Pulmonary artery endothelial cell (primary cell): ENCODE data around the gene LIG4. TPM values are rescaled to one million over a fixed set of nuclear protein-coding genes. Genes with fewer than 3 reads are reported as not detected.

Experiments
- DNase-seq: peaks from one replicate; pipeline ENCODE4 v3.0.0-alpha.2; 2011; ENCODE audit warnings: low read depth, low spot score
- total RNA-seq: library from RNA; depleted of rRNA; stranded (reverse); fragments of >200 nt; gene quantifications from 2 replicates; pipeline ENCODE4 v1.2.3, GENCODE V29; 2014

The LIG4 gene
- total RNA-seq, 1 donor from 2014 or later = 13.1 TPM

GRCh38 chr13:108194435-108194936 lies 20.9 kb downstream of the LIG4 start:
- no peak for DNase-seq

DNA sequence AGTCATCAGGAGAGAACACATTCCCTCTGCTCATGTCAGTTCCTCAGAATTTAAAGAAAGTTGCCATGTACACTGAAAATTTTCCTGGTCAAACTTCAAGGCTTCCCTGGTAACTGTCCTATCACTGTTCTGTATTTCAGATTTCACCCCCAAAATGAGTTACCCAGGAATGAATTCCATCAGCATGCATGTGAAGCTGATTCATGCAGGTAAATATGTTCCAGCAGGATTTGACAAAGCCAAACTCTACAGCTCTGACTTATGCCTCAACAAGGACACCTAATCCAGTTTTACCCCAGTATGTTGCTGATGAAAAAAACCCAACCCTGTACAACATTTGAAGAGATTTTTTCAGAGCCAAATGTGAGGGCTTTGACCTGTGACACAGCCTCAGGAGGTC lies 21.5 kb downstream of the LIG4 start:
- DNase-seq = no peak

DNA sequence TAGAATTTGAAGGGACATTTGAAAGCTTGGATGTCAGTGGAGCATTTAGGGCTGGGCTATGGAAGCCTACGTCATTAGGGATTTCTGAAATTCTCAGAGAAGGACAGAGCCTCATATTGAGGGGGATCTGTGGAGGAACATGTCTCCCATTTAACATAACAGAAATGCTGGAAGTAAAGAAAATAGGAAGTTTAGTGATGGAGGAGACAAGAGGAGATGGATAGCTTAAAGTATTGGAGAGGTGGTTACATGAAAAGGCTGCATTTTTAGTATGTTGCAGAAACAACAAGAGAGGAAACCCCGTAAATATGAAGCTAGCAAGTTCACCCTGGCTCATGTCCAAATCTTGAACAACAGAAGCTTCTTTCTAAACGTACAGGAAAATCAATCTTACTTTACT lies 24.4 kb downstream of the LIG4 start:
- no peak for DNase-seq

- DNase-seq = no peak
Observed at GRCh38 chr13:108188260-108188659, 27.1 kb downstream of the LIG4 start.

DNA sequence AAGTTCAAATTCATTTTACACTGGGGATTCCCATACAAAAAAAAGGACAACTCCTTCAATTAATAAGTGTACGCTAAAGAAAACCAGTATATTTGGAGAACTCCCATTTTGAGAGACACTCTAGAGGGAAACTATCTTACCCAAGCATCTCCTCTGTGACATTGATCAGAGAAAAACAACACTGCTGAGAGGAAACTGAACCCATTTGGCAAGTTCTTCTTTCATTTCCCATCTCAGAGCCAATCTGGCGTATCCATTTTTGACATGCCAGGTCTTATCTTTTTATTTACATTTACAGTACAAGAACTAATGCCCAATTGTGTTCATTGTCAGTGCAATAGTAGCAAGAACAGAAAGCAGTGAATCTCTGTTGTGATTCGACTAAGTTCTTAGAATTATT lies 30.1 kb downstream of the LIG4 start:
- DNase-seq = no peak

- no peak for DNase-seq
Observed at GRCh38 chr13:108182652-108183051, 32.7 kb downstream of the LIG4 start.

DNA sequence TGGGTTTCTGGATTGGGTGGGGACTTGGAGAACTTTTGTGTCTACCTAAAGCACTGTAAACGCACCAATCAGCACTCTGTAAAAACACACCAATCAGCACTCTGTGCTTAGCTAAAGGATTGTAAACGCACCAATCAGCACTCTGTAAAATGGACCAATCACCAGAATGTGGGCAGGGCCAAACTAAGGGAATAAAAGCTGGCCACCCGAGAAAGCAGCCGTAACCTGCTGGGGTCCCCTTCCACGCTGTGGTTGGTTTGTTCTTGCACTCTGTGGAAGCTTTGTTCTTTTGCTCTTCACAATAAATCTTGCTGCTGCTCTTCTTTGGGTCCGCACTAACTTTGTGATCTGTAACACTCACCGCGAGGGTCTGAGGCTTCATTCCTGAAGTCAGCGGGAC lies 37.3 kb downstream of the LIG4 start:
- no peak for DNase-seq

DNA sequence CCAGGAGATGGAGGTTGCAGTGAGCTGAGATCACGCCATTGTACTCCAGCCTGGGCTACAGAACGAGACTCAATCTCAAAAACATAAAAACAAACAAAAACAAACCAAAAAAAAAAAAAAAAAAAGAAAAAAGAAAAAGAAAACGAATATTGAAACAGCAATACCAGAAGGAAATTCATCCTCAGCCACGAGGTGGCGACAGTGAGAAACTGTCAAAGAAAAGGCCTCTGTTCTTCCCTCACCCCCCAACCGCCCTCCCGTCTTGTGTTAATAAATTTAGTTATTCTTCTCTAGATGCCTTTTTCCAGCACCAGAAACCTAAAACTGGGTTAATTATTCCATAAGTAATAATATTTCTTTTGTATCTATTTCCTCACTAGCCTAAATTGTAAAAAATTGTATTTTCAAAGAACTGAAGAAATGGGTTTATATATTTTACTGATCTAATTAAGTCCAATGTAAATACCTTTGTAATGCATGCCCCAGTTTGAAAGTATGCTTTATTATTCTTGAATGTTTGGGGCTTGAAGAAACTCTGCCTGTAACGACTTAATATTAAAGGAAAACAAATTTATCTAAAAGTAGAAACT lies 38.6 kb downstream of the LIG4 start:
- DNase-seq = no peak

DNA sequence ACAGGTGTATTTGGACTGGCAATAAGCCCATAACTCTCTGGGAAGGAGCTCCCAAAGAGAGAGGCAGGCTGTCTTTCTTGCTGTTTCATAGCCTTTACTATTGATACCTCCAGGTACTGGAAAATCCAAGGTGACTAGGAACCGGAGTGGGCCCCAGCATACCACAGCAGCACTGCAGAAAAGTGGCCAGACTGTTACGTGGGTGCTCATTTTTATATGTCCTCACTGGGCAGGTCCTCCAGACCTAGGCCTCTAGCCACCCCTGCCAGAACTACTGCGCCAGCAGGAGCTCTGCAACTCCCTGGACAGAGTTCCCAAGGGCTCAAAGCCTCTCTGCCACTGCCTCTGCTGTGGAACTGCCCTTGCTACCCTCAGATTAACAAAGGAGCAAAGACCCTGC lies 46.4 kb downstream of the LIG4 start:
- DNase-seq = no peak

GRCh38 chr13:108166078-108166477 lies 49.3 kb downstream of the LIG4 start:
- no peak for DNase-seq

DNA sequence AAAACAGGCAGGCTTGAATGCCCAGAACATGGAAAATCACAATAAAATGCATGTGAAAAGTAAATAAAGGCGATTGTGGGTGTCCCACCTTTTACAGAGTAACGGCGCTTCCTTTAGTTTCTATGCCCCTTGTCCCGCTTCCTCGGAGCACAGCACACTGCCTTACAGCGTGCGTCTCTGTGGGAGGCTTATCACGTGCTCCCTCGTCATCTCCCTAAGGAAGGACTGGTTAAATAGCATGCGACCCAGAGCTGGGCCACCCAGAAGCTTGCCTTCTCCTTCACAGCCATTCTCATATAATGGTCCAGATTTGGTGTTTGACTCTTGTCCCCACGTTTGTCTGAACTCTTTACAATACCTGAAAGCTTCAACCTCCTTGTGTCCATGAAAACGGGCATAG lies 56.6 kb downstream of the LIG4 start:
- no peak for DNase-seq

Other genes with a start within 250 kb of the LIG4 start
- 8.0 TPM in 2 replicates for gene ABHD13, start 2.9 kb upstream of the LIG4 start, total RNA-seq
- gene TNFSF13B, start 54.2 kb upstream of the LIG4 start, total RNA-seq = 0.25 and 0.66 TPM in 2 replicates